Common myeloid progenitor, CD34-positive (primary cell): ENCODE data around the gene ALG5.
A peak's percentile ranks its signal among the peaks of the same experiment; 100 is the strongest.

ENCODE experiments used
- CTCF ChIA-PET: fragments of 350-600 bp; sonication (Branson Sonifier 250); formaldehyde crosslinking; loops from one replicate; lab custom pipeline; 2021; ENCODE audit warnings: antibody characterized with exemption; lab: Charles Lee
- POLR2A ChIA-PET: fragments of 350-600 bp; sonication (Branson Sonifier 250); formaldehyde crosslinking; loops from one replicate; lab custom pipeline; 2021; ENCODE audit warnings: antibody characterized with exemption; lab: Charles Lee
- DNase-seq, 3 donors: peaks; one replicate each; pipeline versions ENCODE4 v3.0.0 to v3.0.0-alpha.2; 2013
- H3K27ac ChIP-seq, 2 experiments: 1 replicate in 1 of 2; 2 replicates in 1 of 2; pipeline ENCODE4 v1.7.0; 2013; ENCODE audit warnings: inconsistent platforms in 2 of 2, low read length in 2 of 2, mild to moderate bottlenecking in 2 of 2, low read depth in 1 of 2, moderate library complexity in 1 of 2; ENCODE audit not compliant: severe bottlenecking in 2 of 2, insufficient read depth in 1 of 2, poor library complexity in 1 of 2
- H3K27me3 ChIP-seq, 5 experiments: replicated peaks in 2 of 5; 1 replicate in 3 of 5; 2 replicates in 2 of 5; pipeline versions ENCODE4 v1.6.1 to v1.7.0; 2013; ENCODE audit warnings: low read length in 4 of 5, mild to moderate bottlenecking in 2 of 5, moderate library complexity in 2 of 5, inconsistent platforms in 1 of 5; ENCODE audit not compliant: insufficient read depth in 5 of 5, control insufficient read depth in 4 of 5
- H3K36me3 ChIP-seq, 4 experiments: 1 replicate in 2 of 4; 2 replicates in 2 of 4; pipeline versions ENCODE4 v1.6.1 to v1.7.0; 2013; ENCODE audit warnings: low read length in 3 of 4, control low read depth in 1 of 4, mild to moderate bottlenecking in 1 of 4; ENCODE audit not compliant: control insufficient read depth in 4 of 4, insufficient read depth in 4 of 4
- H3K4me1 ChIP-seq, 4 experiments: 1 replicate in 3 of 4; 2 replicates in 1 of 4; pipeline versions ENCODE4 v1.6.1 to v1.7.1; 2013; ENCODE audit warnings: low read length in 3 of 4, mild to moderate bottlenecking in 3 of 4, control low read depth in 1 of 4, inconsistent platforms in 1 of 4, moderate library complexity in 1 of 4; ENCODE audit not compliant: control insufficient read depth in 4 of 4, insufficient read depth in 4 of 4; ENCODE audit errors: control extremely low read depth in 1 of 4
- H3K4me3 ChIP-seq, 7 experiments: 1 replicate in 4 of 7; 2 replicates in 3 of 7; pipeline versions ENCODE4 v1.5.1 to v1.7.0; 2013; ENCODE audit warnings: mild to moderate bottlenecking in 7 of 7, low read length in 6 of 7, moderate library complexity in 6 of 7, inconsistent platforms in 2 of 7, low read depth in 2 of 7, control low read depth in 1 of 7; ENCODE audit not compliant: insufficient read depth in 4 of 7, control insufficient read depth in 1 of 7; ENCODE audit errors: extremely low read depth in 1 of 7
- H3K9me3 ChIP-seq, 5 experiments: 1 replicate in 4 of 5; 2 replicates in 1 of 5; pipeline versions ENCODE4 v1.6.1 to v1.7.1; 2013; ENCODE audit warnings: low read length in 4 of 5, mild to moderate bottlenecking in 2 of 5, inconsistent platforms in 1 of 5, low read depth in 1 of 5, moderate library complexity in 1 of 5; ENCODE audit not compliant: control insufficient read depth in 4 of 5, insufficient read depth in 2 of 5; ENCODE audit errors: control extremely low read depth in 1 of 5
- WGBS: methylation state at CpG from one replicate; pipeline ENCODE4 v1.1.5; 2013; ENCODE audit not compliant: insufficient coverage; 5-methylcytosine and 5-hydroxymethylcytosine counted together

Gene ALG5

DNA sequence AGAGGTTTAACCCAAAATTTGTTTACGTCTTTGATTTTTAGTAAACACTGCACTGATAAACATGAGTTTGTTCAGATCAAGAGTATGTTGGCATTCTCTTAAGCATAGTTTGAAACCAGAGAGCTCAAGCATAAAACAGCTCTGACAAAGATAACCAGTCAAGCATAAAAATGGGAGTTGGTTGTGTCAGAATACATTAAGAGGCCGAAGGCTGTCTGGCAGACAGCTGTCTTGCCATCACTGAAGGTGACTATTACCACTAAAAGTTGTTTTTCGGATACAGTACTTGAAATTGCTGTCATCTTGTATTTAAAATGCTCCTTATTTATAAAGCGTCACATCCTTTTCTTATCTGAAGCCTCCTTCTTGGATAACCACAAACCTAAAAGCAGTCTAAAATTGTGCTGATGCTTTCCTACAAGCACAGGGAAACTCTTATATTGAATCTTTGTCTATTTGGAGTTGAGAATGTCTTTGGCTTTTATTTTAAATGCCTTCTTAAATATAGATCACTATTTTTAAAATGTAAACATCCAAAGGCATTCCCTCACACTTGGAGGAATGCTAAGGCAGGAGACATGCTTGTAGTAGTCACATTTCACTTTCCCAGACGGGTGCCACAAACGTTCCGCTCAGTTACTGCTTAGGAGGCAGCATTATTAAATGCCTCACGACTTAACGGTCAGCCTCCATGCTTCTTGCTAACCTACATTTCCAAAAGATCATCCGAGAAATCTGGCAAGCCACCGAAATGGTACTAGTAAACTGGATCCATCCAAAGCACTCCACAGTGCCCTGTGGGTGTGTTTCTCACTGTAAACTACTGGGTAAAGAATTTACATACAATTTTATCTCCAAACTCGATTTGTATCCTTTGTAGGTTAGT lies 80.7 kb downstream of the ALG5 start:
- ChIA-PET POLR2A (no interaction called here), CTCF (no interaction called here)
- peaks cover 19 to 45% (median 23%) of the 10 kb centered on the region in 5 experiments for H3K27me3 ChIP-seq
- H3K4me3 ChIP-seq = peak overlapping the region in 5 of 7 experiments; percentile 58 to 76 (median 62)
- H3K9me3 ChIP-seq = no peaks in the 10 kb centered on the region
- peaks cover 4 to 13% (median 11%) of the 10 kb centered on the region in 4 experiments for H3K4me1 ChIP-seq
- peak in 2 of 3 donors; percentile 52 to 69 for DNase-seq
- H3K27ac ChIP-seq = no peak overlapping the region
- H3K36me3 ChIP-seq = no peaks in the 10 kb centered on the region
- WGBS = 54% methylated on average over 9 of the region's 12 CpGs

DNA sequence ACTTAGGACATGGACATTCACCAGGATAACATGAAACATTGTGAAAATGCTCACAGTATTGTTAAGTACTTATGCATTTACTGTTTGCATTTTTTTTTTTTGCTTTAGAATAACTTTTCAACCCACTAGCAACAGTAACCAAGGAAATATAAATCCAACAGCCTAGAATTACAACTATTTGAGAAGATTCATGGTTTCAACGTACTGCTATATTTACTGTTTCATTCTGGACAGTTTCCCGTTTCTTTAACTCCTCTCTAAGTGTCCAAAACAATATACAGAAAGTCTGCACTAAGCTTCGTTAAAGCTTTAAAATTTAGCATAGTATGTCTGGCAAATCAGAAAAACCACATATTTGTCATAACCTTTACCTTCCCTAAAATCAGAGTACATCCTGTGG lies 81.8 kb downstream of the ALG5 start:
- Histone ChIP-seq H3K4me1 (peaks cover 4 to 13% (median 11%) of the 10 kb centered on the region in 4 experiments), H3K27ac (no peak overlapping the region), H3K36me3 (no peaks in the 10 kb centered on the region), H3K9me3 (no peaks in the 10 kb centered on the region), H3K27me3 (peaks cover 19 to 42% (median 23%) of the 10 kb centered on the region in 5 experiments), H3K4me3 (no peak overlapping the region)
- no peak for DNase-seq
- WGBS = 86% methylated on average over 2 of the region's 3 CpGs
- POLR2A ChIA-PET = no interaction called here
- CTCF ChIA-PET = no interaction called here

DNA sequence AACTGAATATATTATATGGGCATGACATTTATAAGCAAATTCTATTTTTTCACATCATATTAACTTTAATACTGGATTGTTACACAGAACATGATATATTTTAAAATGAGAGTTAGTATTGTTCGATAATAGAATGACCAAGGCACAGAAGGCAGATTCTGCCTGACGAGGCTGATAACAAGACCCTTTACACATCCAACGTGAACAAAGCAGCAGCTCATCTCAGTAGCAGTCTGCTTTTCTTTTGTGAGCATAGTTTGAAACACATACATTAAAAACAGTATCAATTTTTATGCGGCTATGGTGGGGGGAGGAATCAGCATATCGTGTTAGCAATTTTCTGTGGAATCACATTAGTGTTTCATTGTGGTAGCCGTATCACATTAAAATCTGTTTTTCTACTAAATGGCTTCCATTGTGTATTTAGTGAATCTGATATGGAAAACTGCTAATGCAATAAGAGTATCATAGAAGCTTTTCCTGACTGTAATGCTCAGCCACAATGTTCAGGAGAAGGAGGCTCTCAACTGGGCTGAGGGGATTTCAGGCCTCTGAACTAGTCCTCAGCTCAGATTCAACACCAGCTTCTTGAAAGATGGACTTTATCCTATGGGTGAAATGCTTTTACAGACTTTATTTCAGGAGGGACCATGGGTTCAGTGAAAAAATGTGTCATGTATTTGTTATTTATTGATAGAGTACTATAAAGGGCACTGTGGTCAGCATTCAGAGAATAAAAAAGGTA lies 83.1 kb downstream of the ALG5 start:
- H3K9me3 ChIP-seq = no peaks in the 10 kb centered on the region
- H3K4me3 ChIP-seq = no peak overlapping the region
- H3K27me3 ChIP-seq = peaks cover 19 to 40% (median 23%) of the 10 kb centered on the region in 5 experiments
- DNase-seq = no peak
- POLR2A ChIA-PET = no interaction called here
- peaks cover 4 to 13% (median 11%) of the 10 kb centered on the region in 4 experiments for H3K4me1 ChIP-seq
- H3K36me3 ChIP-seq = no peaks in the 10 kb centered on the region
- WGBS = 100% methylated on average over 2 of the region's 6 CpGs
- H3K27ac ChIP-seq = no peak overlapping the region
- CTCF ChIA-PET = no interaction called here

DNA sequence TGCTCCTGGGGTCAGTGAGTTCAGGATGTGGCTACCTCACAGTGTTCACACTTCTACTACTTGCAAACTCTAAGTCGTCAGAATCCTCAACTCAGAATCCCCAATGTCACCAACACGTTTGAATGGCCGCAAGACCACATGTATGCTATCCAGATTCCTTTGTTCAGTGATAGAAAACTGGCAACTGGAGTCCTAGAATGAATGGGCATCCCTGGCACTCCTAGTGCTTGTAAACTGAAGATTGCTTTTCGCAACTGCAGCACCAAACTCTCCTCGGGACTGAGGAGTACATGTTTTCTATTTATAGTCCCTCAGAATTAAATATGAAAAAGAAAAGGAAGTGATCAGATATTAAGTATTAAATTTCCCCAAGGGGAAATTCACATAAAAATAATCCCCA lies 84.0 kb downstream of the ALG5 start:
- ChIA-PET CTCF (no interaction called here), POLR2A (no interaction called here)
- Histone ChIP-seq H3K36me3 (no peaks in the 10 kb centered on the region), H3K27me3 (peaks cover 16 to 35% (median 20%) of the 10 kb centered on the region in 5 experiments), H3K27ac (no peak overlapping the region), H3K9me3 (no peaks in the 10 kb centered on the region), H3K4me3 (no peak overlapping the region), H3K4me1 (peaks cover 4 to 10% (median 9%) of the 10 kb centered on the region in 4 experiments)
- DNase-seq = no peak
- 91% methylated on average over 3 of the region's 5 CpGs for WGBS

DNA sequence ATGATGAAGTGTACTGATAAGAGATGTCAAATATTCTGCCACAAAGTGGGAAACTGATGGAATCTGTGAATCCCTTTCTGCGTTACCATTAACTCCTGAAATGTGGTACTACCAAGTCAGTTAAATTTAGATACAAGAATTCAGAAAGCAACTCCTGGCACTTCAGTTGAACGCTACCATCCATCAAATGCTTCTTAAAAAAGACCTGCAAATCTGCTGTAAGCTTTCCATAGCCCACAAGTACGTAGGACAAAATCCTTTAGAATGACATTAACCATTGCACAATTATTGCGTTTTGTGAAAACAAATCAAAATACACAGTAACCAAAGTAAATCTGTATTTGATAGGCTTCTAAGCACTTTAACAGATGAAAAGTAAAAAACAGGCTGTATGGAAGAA lies 84.5 kb downstream of the ALG5 start:
- CTCF ChIA-PET = no interaction called here
- H3K9me3 ChIP-seq = no peaks in the 10 kb centered on the region
- peaks cover 16 to 35% (median 20%) of the 10 kb centered on the region in 5 experiments for H3K27me3 ChIP-seq
- H3K36me3 ChIP-seq = no peaks in the 10 kb centered on the region
- WGBS = 100% methylated on average over 2 of the region's 4 CpGs
- H3K4me1 ChIP-seq = peaks cover 4 to 10% (median 9%) of the 10 kb centered on the region in 4 experiments
- H3K4me3 ChIP-seq = no peak overlapping the region
- no peak overlapping the region for H3K27ac ChIP-seq
- no peak for DNase-seq
- POLR2A ChIA-PET = no interaction called here

- H3K4me3 ChIP-seq = no peak overlapping the region
- no peaks in the 10 kb centered on the region for H3K4me1 ChIP-seq
- no peak overlapping the region for H3K27ac ChIP-seq
- no peak for DNase-seq
- H3K36me3 ChIP-seq = no peaks in the 10 kb centered on the region
- POLR2A ChIA-PET = no interaction called here
- peaks cover 9 to 26% (median 15%) of the 10 kb centered on the region in 5 experiments for H3K27me3 ChIP-seq
- CTCF ChIA-PET = no interaction called here
- no peaks in the 10 kb centered on the region for H3K9me3 ChIP-seq
Observed at GRCh38 chr13:36913463-36913862, 85.7 kb downstream of the ALG5 start.

- Histone ChIP-seq H3K27me3 (peaks cover 5 to 21% (median 11%) of the 10 kb centered on the region in 5 experiments), H3K4me1 (no peaks in the 10 kb centered on the region), H3K9me3 (no peaks in the 10 kb centered on the region), H3K4me3 (no peak overlapping the region), H3K36me3 (no peaks in the 10 kb centered on the region), H3K27ac (no peak overlapping the region)
- DNase-seq = peak in 2 of 3 donors; percentile 40 to 52
- CTCF ChIA-PET = no interaction called here
- WGBS = no CpG with 5 or more reads among the region's 2 CpGs
- POLR2A ChIA-PET = no interaction called here
Observed at GRCh38 chr13:36912973-36913372, 86.2 kb downstream of the ALG5 start.
